Measurements from ENCODE around the gene HOATZ. TPM values are rescaled to one million over a fixed set of nuclear protein-coding genes. Genes with fewer than 3 reads are reported as not detected.

Gene HOATZ
- total and polyA plus RNA-seq, 2 donors from 2014 or later = not detected

- H3K4me3 ChIP-seq (ENCODE audit: low read length in 3 of 3) = no peak overlapping the region
- intact Hi-C loops (cut with DNase I) = no loop called here
- no peak for FAIRE-seq
Observed at GRCh38 chr11:111535281-111535680, 20.7 kb downstream of the HOATZ start.

GRCh38 chr11:111537336-111537860, 22.8 kb downstream of the HOATZ start:
- intact Hi-C loops (cut with DNase I) = no loop called here
- no peak overlapping the region for H3K4me3 ChIP-seq (ENCODE audit: low read length in 3 of 3)
- no peak overlapping the region for H3K9ac ChIP-seq (ENCODE audit: low read length in 3 of 3)
- DNase-seq (no peak), FAIRE-seq (no peak)
- no peak overlapping the region for H3K27ac ChIP-seq (ENCODE audit: low read depth in 2 of 2, low read length in 2 of 2)
- no peaks in the 10 kb centered on the region for H3K27me3 ChIP-seq (ENCODE audit: control insufficient read depth, insufficient read depth, low read length)
- no peak for TF ChIP-seq CTCF (IDR thresholded peaks at IDR 0.05; ENCODE audit: borderline replicate concordance, extremely low read depth, insufficient read depth)
- no peaks in the 10 kb centered on the region for H3K9me3 ChIP-seq (ENCODE audit: control insufficient read depth in 2 of 3, insufficient read depth in 1 of 3, low read length in 3 of 3)
- peaks cover 0 to 17% (median 0%) of the 10 kb centered on the region in 3 donors for H3K4me1 ChIP-seq (ENCODE audit: control insufficient read depth in 2 of 3, insufficient read depth in 2 of 3, low read depth in 1 of 3, low read length in 3 of 3)
- H3K36me3 ChIP-seq (ENCODE audit: control insufficient read depth in 2 of 3, insufficient read depth in 3 of 3, low read length in 3 of 3) = no peaks in the 10 kb centered on the region

More at GRCh38 chr11:111535281-111535680, 20.7 kb downstream of the HOATZ start:
- no peak overlapping the region for H3K27ac ChIP-seq (ENCODE audit: low read depth in 2 of 2, low read length in 2 of 2)
- no peak for TF ChIP-seq CTCF (IDR thresholded peaks at IDR 0.05; ENCODE audit: borderline replicate concordance, extremely low read depth, insufficient read depth)
- DNase-seq = no peak
- no peak overlapping the region for H3K9ac ChIP-seq (ENCODE audit: low read length in 3 of 3)
- peaks cover 0 to 9% (median 0%) of the 10 kb centered on the region in 3 donors for H3K4me1 ChIP-seq (ENCODE audit: control insufficient read depth in 2 of 3, insufficient read depth in 2 of 3, low read depth in 1 of 3, low read length in 3 of 3)
- H3K9me3 ChIP-seq (ENCODE audit: control insufficient read depth in 2 of 3, insufficient read depth in 1 of 3, low read length in 3 of 3) = no peaks in the 10 kb centered on the region
- no peaks in the 10 kb centered on the region for H3K36me3 ChIP-seq (ENCODE audit: control insufficient read depth in 2 of 3, insufficient read depth in 3 of 3, low read length in 3 of 3)
- H3K27me3 ChIP-seq (ENCODE audit: control insufficient read depth, insufficient read depth, low read length) = no peaks in the 10 kb centered on the region

GRCh38 chr11:111538407-111539114, 24.0 kb downstream of the HOATZ start:
- intact Hi-C loops (cut with DNase I) = no loop called here
- Histone ChIP-seq H3K4me3 (ENCODE audit: low read length in 3 of 3) (no peak overlapping the region), H3K4me1 (ENCODE audit: control insufficient read depth in 2 of 3, insufficient read depth in 2 of 3, low read depth in 1 of 3, low read length in 3 of 3) (peaks cover 0 to 17% (median 0%) of the 10 kb centered on the region in 3 donors), H3K27ac (ENCODE audit: low read depth in 2 of 2, low read length in 2 of 2) (no peak overlapping the region), H3K36me3 (ENCODE audit: control insufficient read depth in 2 of 3, insufficient read depth in 3 of 3, low read length in 3 of 3) (no peaks in the 10 kb centered on the region), H3K27me3 (ENCODE audit: control insufficient read depth, insufficient read depth, low read length) (no peaks in the 10 kb centered on the region), H3K9me3 (ENCODE audit: control insufficient read depth in 2 of 3, insufficient read depth in 1 of 3, low read length in 3 of 3) (no peaks in the 10 kb centered on the region), H3K9ac (ENCODE audit: low read length in 3 of 3) (no peak overlapping the region)
- no peak for DNase-seq
- TF ChIP-seq CTCF (IDR thresholded peaks at IDR 0.05; ENCODE audit: borderline replicate concordance, extremely low read depth, insufficient read depth) = no peak
- no peak for FAIRE-seq

All from kidney (tissue), 14 donors.